ENCODE measurements around the gene GALP.
"Not testable (repeated sequence)": the region's sequence is repeated elsewhere in the genome, so short reads cannot be mapped to it uniquely, and the experiment has no call there.

Gene GALP

GRCh38 chr19:56148955-56149655, 26.7 kb upstream of the GALP start:
- not testable (repeated sequence) for FAIRE-seq

- FAIRE-seq: no peak
These were observed 26.2 kb upstream of the GALP start for GRCh38 chr19:56149656-56150038.

- FAIRE-seq: no peak
These were observed 25.4 kb upstream of the GALP start for GRCh38 chr19:56150358-56150757.

GRCh38 chr19:56152644-56153043, 23.2 kb upstream of the GALP start:
- FAIRE-seq: no peak

- no peak for FAIRE-seq
These were observed 22.3 kb upstream of the GALP start for GRCh38 chr19:56153507-56153906.

- no peak for FAIRE-seq
These were observed 20.6 kb upstream of the GALP start for GRCh38 chr19:56155124-56155687.

- no peak for FAIRE-seq
These were observed 19.0 kb upstream of the GALP start for GRCh38 chr19:56156768-56157167.

- no peak for FAIRE-seq
These were observed 17.5 kb upstream of the GALP start for GRCh38 chr19:56158170-56158757.

- no peak for FAIRE-seq
These were observed 16.7 kb upstream of the GALP start for GRCh38 chr19:56159009-56159559.

- no peak for FAIRE-seq
These were observed 16.1 kb upstream of the GALP start for GRCh38 chr19:56159622-56160271.

GRCh38 chr19:56161534-56161933, 14.3 kb upstream of the GALP start:
- FAIRE-seq: no peak

- no peak for FAIRE-seq
These were observed 13.6 kb upstream of the GALP start for GRCh38 chr19:56162258-56162657.

- FAIRE-seq: no peak
These were observed 12.7 kb upstream of the GALP start for GRCh38 chr19:56163097-56163496.

GRCh38 chr19:56167064-56167578, 8.7 kb upstream of the GALP start:
- no peak for FAIRE-seq

GRCh38 chr19:56170261-56170660, 5.5 kb upstream of the GALP start:
- no peak for FAIRE-seq

GRCh38 chr19:56174086-56174485, 1.7 kb upstream of the GALP start:
- no peak for FAIRE-seq

GRCh38 chr19:56174550-56174949, 1.3 kb upstream of the GALP start:
- FAIRE-seq: no peak

GRCh38 chr19:56176310-56176709, 502 bp downstream of the GALP start:
- not testable (repeated sequence) for FAIRE-seq

- no peak for FAIRE-seq
These were observed 1.1 kb downstream of the GALP start for GRCh38 chr19:56176881-56177280.

GRCh38 chr19:56177564-56178243, 1.9 kb downstream of the GALP start:
- no peak for FAIRE-seq

- FAIRE-seq: no peak
These were observed 14.0 kb downstream of the GALP start for GRCh38 chr19:56189785-56190184.

- no peak for FAIRE-seq
These were observed 15.3 kb downstream of the GALP start for GRCh38 chr19:56191115-56191514.

- no peak for FAIRE-seq
These were observed 15.9 kb downstream of the GALP start for GRCh38 chr19:56191711-56192110.
